Gastroesophageal sphincter (tissue), 4 donors: ENCODE data around the gene B9D1. TPM values are rescaled to one million over a fixed set of nuclear protein-coding genes. Genes with fewer than 3 reads are reported as not detected.

Experiments used
- ATAC-seq: fragments of 150-250 bp; one replicate; pipeline ENCODE4 v1.9.1; 2016; ENCODE audit warnings: mild to moderate bottlenecking, moderate library complexity
- H3K27ac ChIP-seq, 4 donors: fragments of 200-600 bp; sonication (generic) in 3 of 4; 1 replicate in 3 of 4; 2 replicates in 1 of 4; pipeline ENCODE4 v1.5.1; 2016 to 2019
- H3K27me3 ChIP-seq: fragments of 200-600 bp; sonication (generic); one replicate; pipeline ENCODE4 v1.5.1; 2019
- H3K36me3 ChIP-seq, 2 donors: fragments of 200-600 bp; sonication (generic); one replicate each; pipeline ENCODE4 v1.5.1; 2019; ENCODE audit warnings: control low read depth in 1 of 2
- H3K4me1 ChIP-seq, 3 donors: fragments of 200-600 bp; sonication (generic); 1 replicate in 2 of 3; 2 replicates in 1 of 3; pipeline ENCODE4 v1.5.1; 2016 to 2019; ENCODE audit warnings: control low read depth in 2 of 3
- H3K4me3 ChIP-seq, 2 donors: fragments of 200-600 bp; sonication (generic); one replicate each; pipeline ENCODE4 v1.5.1; 2019; ENCODE audit warnings: mild to moderate bottlenecking in 1 of 2, moderate library complexity in 1 of 2
- H3K9me3 ChIP-seq, 3 donors: fragments of 200-600 bp; sonication (generic); one replicate each; pipeline ENCODE4 v1.5.1; 2017 to 2019; ENCODE audit warnings: control low read depth in 2 of 3
- CTCF ChIP-seq, 4 experiments: fragments of 200-600 bp in 2 of 4; fragments of 450-650 bp in 2 of 4; sonication (generic) in 1 of 4; IDR thresholded peaks; one replicate each; pipeline ENCODE4 v1.5.1; 2017 to 2019; ENCODE audit warnings: antibody characterized with exemption in 4 of 4, mild to moderate bottlenecking in 2 of 4, moderate library complexity in 2 of 4
- EP300 ChIP-seq: sonication (generic); formaldehyde crosslinking; IDR thresholded peaks from one replicate; pipeline ENCODE4 v1.6.1; 2017; ENCODE audit warnings: antibody characterized with exemption, mild to moderate bottlenecking
- POLR2A ChIP-seq, 2 donors: fragments of 450-650 bp; IDR thresholded peaks; one replicate each; pipeline ENCODE4 v1.6.1; 2017; ENCODE audit warnings: antibody characterized with exemption in 2 of 2, mild to moderate bottlenecking in 2 of 2, moderate library complexity in 1 of 2
- POLR2AphosphoS5 ChIP-seq: sonication (generic); formaldehyde crosslinking; IDR thresholded peaks from one replicate; pipeline ENCODE4 v1.6.1; 2017; ENCODE audit warnings: antibody characterized with exemption
- WGBS, 2 donors: methylation state at CpG; one replicate each; pipeline ENCODE4 v1.1.5; 2018; ENCODE audit warnings: low coverage in 1 of 2; 5-methylcytosine and 5-hydroxymethylcytosine counted together
- total RNA-seq, 4 donors: library from RNA; depleted of rRNA; stranded (reverse); fragments of >200 nt; gene quantifications; one replicate each; pipeline ENCODE4 v1.1.0, GENCODE V29; 2016

B9D1 gene
- total RNA-seq, 4 donors from 2014 or later = 10.5 to 30.2 (median 16.2) TPM

- no peaks in the 10 kb centered on the region for H3K27me3 ChIP-seq
- no peak overlapping the region for H3K4me3 ChIP-seq
- no peaks in the 10 kb centered on the region for H3K9me3 ChIP-seq
- no peak for ATAC-seq
- H3K4me1 ChIP-seq = peaks cover 0 to 22% (median 4%) of the 10 kb centered on the region in 3 donors
- no peak for TF ChIP-seq CTCF (IDR thresholded peaks at IDR 0.05)
- TF ChIP-seq POLR2AphosphoS5 = no peak
- no peak for TF ChIP-seq EP300
- TF ChIP-seq POLR2A (IDR thresholded peaks at IDR 0.05) = no peak
- 80 to 90% methylated on average over 1 to 2 of the region's 7 CpGs for WGBS, 2 donors
- H3K27ac ChIP-seq = no peak overlapping the region
- no peaks in the 10 kb centered on the region for H3K36me3 ChIP-seq
Measured at GRCh38 chr17:19371259-19372010, 8.9 kb upstream of the B9D1 start.

GRCh38 chr17:19370493-19370960 lies 8.0 kb upstream of the B9D1 start:
- Histone ChIP-seq H3K27me3 (no peaks in the 10 kb centered on the region), H3K4me3 (no peak overlapping the region), H3K27ac (peak overlapping the region in 2 of 4 donors; percentile 19 to 33), H3K4me1 (peaks cover 0 to 16% (median 4%) of the 10 kb centered on the region in 3 donors), H3K36me3 (no peaks in the 10 kb centered on the region), H3K9me3 (no peaks in the 10 kb centered on the region)
- peak; percentile 68 for ATAC-seq
- TF ChIP-seq CTCF (IDR thresholded peaks at IDR 0.05) (no peak), POLR2A (IDR thresholded peaks at IDR 0.05) (no peak), EP300 (no peak), POLR2AphosphoS5 (no peak)
- WGBS, 2 donors = no CpG with 5 or more reads among the region's 7 CpGs

- Histone ChIP-seq H3K27me3 (no peaks in the 10 kb centered on the region), H3K36me3 (no peaks in the 10 kb centered on the region), H3K4me1 (peaks cover 0 to 16% (median 4%) of the 10 kb centered on the region in 3 donors), H3K4me3 (no peak overlapping the region), H3K27ac (peak overlapping the region in 2 of 4 donors; percentile 19 to 33), H3K9me3 (no peaks in the 10 kb centered on the region)
- TF ChIP-seq POLR2A (IDR thresholded peaks at IDR 0.05) = no peak
- no peak for TF ChIP-seq POLR2AphosphoS5
- no peak for TF ChIP-seq CTCF (IDR thresholded peaks at IDR 0.05)
- no peak for TF ChIP-seq EP300
- 73 to 81% methylated on average over 6 to 7 of the region's 12 CpGs for WGBS, 2 donors
- peak; percentile 58 for ATAC-seq
Measured at GRCh38 chr17:19369846-19370492, 7.4 kb upstream of the B9D1 start.

- WGBS, 2 donors = 82 to 85% methylated on average over 10 to 12 of the region's 16 CpGs
- H3K27ac ChIP-seq = peak overlapping the region in 1 of 4 donors; percentile 19
- H3K27me3 ChIP-seq = no peaks in the 10 kb centered on the region
- no peak for TF ChIP-seq EP300
- TF ChIP-seq POLR2A (IDR thresholded peaks at IDR 0.05) = no peak
- no peak overlapping the region for H3K4me3 ChIP-seq
- no peaks in the 10 kb centered on the region for H3K36me3 ChIP-seq
- H3K4me1 ChIP-seq = peaks cover 0 to 16% (median 4%) of the 10 kb centered on the region in 3 donors
- ATAC-seq = no peak
- H3K9me3 ChIP-seq = no peaks in the 10 kb centered on the region
Measured at GRCh38 chr17:19369107-19369778, 6.7 kb upstream of the B9D1 start.

GRCh38 chr17:19368229-19368628 lies 5.7 kb upstream of the B9D1 start:
- 96% methylated on average over 4 of the region's 4 CpGs; no CpG with 5 or more reads in 1 of the 2 donors for WGBS, 2 donors
- TF ChIP-seq POLR2AphosphoS5 (no peak), POLR2A (IDR thresholded peaks at IDR 0.05) (no peak), EP300 (no peak), CTCF (IDR thresholded peaks at IDR 0.05) (no peak)
- no peak overlapping the region for H3K4me3 ChIP-seq
- ATAC-seq = no peak
- H3K27ac ChIP-seq = no peak overlapping the region
- no peaks in the 10 kb centered on the region for H3K9me3 ChIP-seq
- no peaks in the 10 kb centered on the region for H3K27me3 ChIP-seq
- no peaks in the 10 kb centered on the region for H3K36me3 ChIP-seq
- H3K4me1 ChIP-seq = peaks cover 0 to 19% (median 4%) of the 10 kb centered on the region in 3 donors
